AG09309 (cell line): Measurements from ENCODE around the gene NUDT13.
"Not testable (repeated sequence)": the region's sequence is repeated elsewhere in the genome, so short reads cannot be mapped to it uniquely, and the experiment has no call there.

Source experiments
- DNase-seq: peaks from one replicate; pipeline ENCODE4 v3.0.0-alpha.2; 2010; ENCODE audit warnings: low read depth
- H3K4me3 ChIP-seq: 2 replicates; pipeline ENCODE4 v1.5.1; 2011; ENCODE audit warnings: mild to moderate bottlenecking, low read depth, low read length, moderate library complexity; ENCODE audit not compliant: control insufficient read depth
- TF ChIP-seq, protein P1 (sequence below): IDR thresholded peaks from 2 replicates; pipeline ENCODE4 v1.5.1; 2011; ENCODE audit warnings: mild to moderate bottlenecking, low read depth, low read length, inconsistent platforms; ENCODE audit not compliant: insufficient read depth, control insufficient read depth; ENCODE audit errors: missing control alignments

NUDT13 gene

GRCh38 chr10:73136627-73137026, 26.4 kb downstream of the NUDT13 start:
- TF ChIP-seq, protein P1, sequence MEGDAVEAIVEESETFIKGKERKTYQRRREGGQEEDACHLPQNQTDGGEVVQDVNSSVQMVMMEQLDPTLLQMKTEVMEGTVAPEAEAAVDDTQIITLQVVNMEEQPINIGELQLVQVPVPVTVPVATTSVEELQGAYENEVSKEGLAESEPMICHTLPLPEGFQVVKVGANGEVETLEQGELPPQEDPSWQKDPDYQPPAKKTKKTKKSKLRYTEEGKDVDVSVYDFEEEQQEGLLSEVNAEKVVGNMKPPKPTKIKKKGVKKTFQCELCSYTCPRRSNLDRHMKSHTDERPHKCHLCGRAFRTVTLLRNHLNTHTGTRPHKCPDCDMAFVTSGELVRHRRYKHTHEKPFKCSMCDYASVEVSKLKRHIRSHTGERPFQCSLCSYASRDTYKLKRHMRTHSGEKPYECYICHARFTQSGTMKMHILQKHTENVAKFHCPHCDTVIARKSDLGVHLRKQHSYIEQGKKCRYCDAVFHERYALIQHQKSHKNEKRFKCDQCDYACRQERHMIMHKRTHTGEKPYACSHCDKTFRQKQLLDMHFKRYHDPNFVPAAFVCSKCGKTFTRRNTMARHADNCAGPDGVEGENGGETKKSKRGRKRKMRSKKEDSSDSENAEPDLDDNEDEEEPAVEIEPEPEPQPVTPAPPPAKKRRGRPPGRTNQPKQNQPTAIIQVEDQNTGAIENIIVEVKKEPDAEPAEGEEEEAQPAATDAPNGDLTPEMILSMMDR: no peak
- no peak overlapping the region for H3K4me3 ChIP-seq
- DNase-seq: no peak

DNA sequence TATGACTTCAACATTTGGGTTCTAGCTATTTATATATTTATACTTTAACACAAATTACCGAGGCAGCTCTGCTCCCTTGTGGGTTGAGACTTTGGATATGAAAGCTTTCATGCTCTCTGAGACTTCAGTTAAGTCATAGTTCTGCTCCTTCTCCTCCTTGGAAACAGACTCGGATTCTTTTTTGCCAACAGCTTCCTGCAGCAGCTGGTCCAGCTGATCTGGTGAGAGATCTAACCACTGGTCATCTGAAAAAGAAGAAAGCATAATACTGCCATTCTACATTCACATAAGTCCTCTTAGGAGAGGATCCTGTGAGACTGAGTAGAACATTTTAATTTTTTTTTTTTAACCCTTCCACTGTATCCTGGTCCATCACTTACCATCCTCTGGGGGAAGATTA, 29.0 kb downstream of the NUDT13 start:
- TF ChIP-seq, protein P1: no peak
- no peak for DNase-seq
- H3K4me3 ChIP-seq: no peak overlapping the region

GRCh38 chr10:73141603-73142002, 31.3 kb downstream of the NUDT13 start:
- DNase-seq: no peak
- TF ChIP-seq, protein P1: no peak
- H3K4me3 ChIP-seq: no peak overlapping the region

- H3K4me3 ChIP-seq, DNase-seq: not testable (repeated sequence)
Measured at GRCh38 chr10:73150633-73151413, 40.6 kb downstream of the NUDT13 start.

DNA sequence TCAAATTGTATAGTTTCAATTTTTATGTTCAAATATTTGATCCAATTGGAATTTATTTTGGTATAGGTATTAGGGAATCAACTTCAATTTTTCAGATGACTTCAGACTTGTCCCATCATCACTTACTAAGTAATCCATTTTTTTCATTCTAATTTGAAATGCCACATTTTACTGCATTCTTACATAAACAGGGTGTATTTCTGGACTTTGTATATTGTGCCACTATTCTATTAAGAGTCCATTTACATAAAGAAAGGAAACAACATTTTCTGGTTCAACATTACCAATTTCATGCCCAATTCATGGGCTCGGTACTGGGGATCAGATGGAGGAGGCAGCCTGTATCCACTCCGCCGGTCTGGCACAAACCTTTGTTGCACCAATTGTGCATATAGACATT, 41.8 kb downstream of the NUDT13 start:
- TF ChIP-seq, protein P1: no peak
- H3K4me3 ChIP-seq: no peak overlapping the region
- DNase-seq: no peak

GRCh38 chr10:73156054-73156453, 45.8 kb downstream of the NUDT13 start:
- TF ChIP-seq, protein P1: no peak

GRCh38 chr10:73159038-73159648, 48.9 kb downstream of the NUDT13 start:
- H3K4me3 ChIP-seq: no peak overlapping the region
- no peak for DNase-seq
- TF ChIP-seq, protein P1: peak; percentile 63

More at GRCh38 chr10:73156054-73156453, 45.8 kb downstream of the NUDT13 start:
- no peak for DNase-seq
- no peak overlapping the region for H3K4me3 ChIP-seq
